Measurements from ENCODE around the gene ERG.

The ERG gene

DNA sequence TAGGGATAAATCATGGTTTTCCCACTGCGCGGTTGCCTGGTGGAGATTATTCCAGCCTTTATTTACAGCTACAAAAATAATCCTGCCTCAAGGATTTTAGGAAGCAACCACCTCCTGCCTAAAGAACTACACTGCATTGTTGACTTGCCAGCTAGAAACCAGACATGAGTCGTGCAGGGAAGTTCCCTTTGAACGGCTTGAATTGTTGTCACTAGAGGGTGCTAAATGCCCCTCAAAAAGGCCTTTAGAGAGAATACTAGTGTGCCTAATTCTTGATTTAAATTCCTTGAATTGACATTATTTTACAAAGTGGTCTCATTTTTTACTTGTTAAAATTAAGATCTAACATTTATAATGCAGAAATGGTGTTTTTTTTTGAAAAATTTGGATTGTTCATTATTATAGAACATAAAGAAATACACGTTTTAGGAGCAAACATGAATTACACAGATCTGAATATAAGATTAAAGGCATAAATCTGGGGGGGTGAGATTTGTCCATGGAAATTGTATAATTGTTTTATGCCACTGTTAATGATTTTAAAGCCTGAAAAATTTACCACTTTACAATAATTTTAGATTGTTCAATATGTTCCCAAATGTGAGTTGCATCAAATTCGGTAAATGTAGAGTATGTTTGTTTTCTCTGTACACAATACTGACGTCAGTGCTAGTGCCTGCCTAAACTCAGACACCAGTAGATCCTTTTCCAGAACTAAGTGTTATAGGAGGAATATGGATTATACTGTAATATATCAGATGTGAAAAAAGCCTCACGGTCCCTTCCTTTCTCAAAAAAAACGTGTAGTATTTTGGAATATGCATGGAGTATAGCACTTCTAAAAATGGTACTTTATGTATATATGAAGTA lies 7.6 kb upstream of the ERG start:
- Histone ChIP-seq H2AK5ac (ENCODE audit: low read depth, low read length) (no peak overlapping the region), H3K27ac (replicated peaks; ENCODE audit: low read length) (no peak overlapping the region), H2BK5ac (ENCODE audit: low read length) (no peak overlapping the region), H3K14ac (ENCODE audit: low read length) (no peak overlapping the region), H2BK12ac (ENCODE audit: low read length) (no peak overlapping the region), H2BK15ac (ENCODE audit: low read length) (no peak overlapping the region), H3K4me2 (ENCODE audit: insufficient read depth, low read length, poor library complexity, severe bottlenecking) (no peak overlapping the region), H4K8ac (ENCODE audit: low read depth, low read length) (no peak overlapping the region), H3K4me3 (ENCODE audit: low read length in 2 of 2) (no peak overlapping the region), H3K36me3 (replicated peaks in 1 of 2; ENCODE audit: control insufficient read depth in 2 of 2, insufficient read depth in 2 of 2, low read length in 2 of 2) (no peaks in the 10 kb centered on the region), H3K4ac (ENCODE audit: low read length) (no peak overlapping the region), H3K23ac (ENCODE audit: low read depth, low read length, poor library complexity) (no peak overlapping the region), H2BK120ac (ENCODE audit: low read depth, low read length) (no peak overlapping the region), H3K79me1 (ENCODE audit: low read depth, low read length) (no peaks in the 10 kb centered on the region), H4K91ac (ENCODE audit: low read depth, low read length, poor library complexity) (no peak overlapping the region), H3K27me3 (ENCODE audit: control insufficient read depth in 3 of 3, insufficient read depth in 3 of 3, low read depth in 1 of 3, low read length in 3 of 3) (no peaks in the 10 kb centered on the region), H3K18ac (ENCODE audit: low read length) (no peak overlapping the region), H2AFZ (ENCODE audit: low read length) (peak overlapping the region; percentile 26), H3K4me1 (ENCODE audit: control insufficient read depth in 2 of 2, insufficient read depth in 1 of 2, low read depth in 1 of 2, low read length in 2 of 2) (peaks cover 6 to 7% of the 10 kb centered on the region in 2 donors), H3K9ac (ENCODE audit: low read depth, low read length, poor library complexity) (no peak overlapping the region), H3K9me3 (replicated peaks in 1 of 2; ENCODE audit: control insufficient read depth in 2 of 2, insufficient read depth in 1 of 2, low read depth in 1 of 2, low read length in 2 of 2) (no peaks in the 10 kb centered on the region)
- peak; percentile 58 for DNase-seq (ENCODE audit: low spot score)
- WGBS, 2 donors (ENCODE audit: extremely low coverage in 2 of 2, insufficient read length in 2 of 2, insufficient replicate concordance in 1 of 2), result no CpG with 5 or more reads among the region's 9 CpGs

DNA sequence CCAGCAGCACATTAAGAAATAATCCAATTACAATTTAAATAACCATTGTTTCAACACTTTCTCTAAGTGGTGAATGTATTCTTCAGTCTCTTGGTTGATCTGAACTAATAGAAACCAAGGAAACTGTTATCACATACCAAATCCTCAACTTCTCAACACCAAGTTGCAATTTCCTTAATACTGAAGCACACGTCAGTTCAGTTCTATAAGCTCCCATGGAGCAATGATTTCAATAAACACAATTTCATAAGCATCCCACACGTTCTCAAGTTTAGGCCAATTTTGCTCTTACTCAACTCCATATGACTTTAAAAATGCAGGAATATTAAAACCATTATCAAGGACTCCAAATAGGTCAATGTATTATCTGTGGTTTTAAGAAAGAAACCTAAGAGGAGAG lies 5.8 kb upstream of the ERG start:
- Histone ChIP-seq H3K23ac (ENCODE audit: low read depth, low read length, poor library complexity) (no peak overlapping the region), H3K79me1 (ENCODE audit: low read depth, low read length) (no peaks in the 10 kb centered on the region), H3K14ac (ENCODE audit: low read length) (no peak overlapping the region), H3K9me3 (replicated peaks in 1 of 2; ENCODE audit: control insufficient read depth in 2 of 2, insufficient read depth in 1 of 2, low read depth in 1 of 2, low read length in 2 of 2) (no peaks in the 10 kb centered on the region), H2BK5ac (ENCODE audit: low read length) (no peak overlapping the region), H2AFZ (ENCODE audit: low read length) (no peak overlapping the region), H3K18ac (ENCODE audit: low read length) (no peak overlapping the region), H2BK120ac (ENCODE audit: low read depth, low read length) (no peak overlapping the region), H2BK15ac (ENCODE audit: low read length) (no peak overlapping the region), H3K27ac (replicated peaks; ENCODE audit: low read length) (no peak overlapping the region), H2AK5ac (ENCODE audit: low read depth, low read length) (no peak overlapping the region), H3K4me3 (ENCODE audit: low read length in 2 of 2) (no peak overlapping the region), H2BK12ac (ENCODE audit: low read length) (no peak overlapping the region), H3K9ac (ENCODE audit: low read depth, low read length, poor library complexity) (no peak overlapping the region), H3K4ac (ENCODE audit: low read length) (no peak overlapping the region), H3K4me1 (ENCODE audit: control insufficient read depth in 2 of 2, insufficient read depth in 1 of 2, low read depth in 1 of 2, low read length in 2 of 2) (peaks cover 6 to 7% of the 10 kb centered on the region in 2 donors), H4K8ac (ENCODE audit: low read depth, low read length) (no peak overlapping the region), H4K91ac (ENCODE audit: low read depth, low read length, poor library complexity) (no peak overlapping the region), H3K36me3 (replicated peaks in 1 of 2; ENCODE audit: control insufficient read depth in 2 of 2, insufficient read depth in 2 of 2, low read length in 2 of 2) (no peaks in the 10 kb centered on the region), H3K27me3 (ENCODE audit: control insufficient read depth in 3 of 3, insufficient read depth in 3 of 3, low read depth in 1 of 3, low read length in 3 of 3) (no peaks in the 10 kb centered on the region), H3K4me2 (ENCODE audit: insufficient read depth, low read length, poor library complexity, severe bottlenecking) (no peak overlapping the region)
- WGBS, 2 donors (ENCODE audit: extremely low coverage in 2 of 2, insufficient read length in 2 of 2, insufficient replicate concordance in 1 of 2), result no CpG with 5 or more reads among the region's 2 CpGs
- DNase-seq (ENCODE audit: low spot score), result no peak

DNA sequence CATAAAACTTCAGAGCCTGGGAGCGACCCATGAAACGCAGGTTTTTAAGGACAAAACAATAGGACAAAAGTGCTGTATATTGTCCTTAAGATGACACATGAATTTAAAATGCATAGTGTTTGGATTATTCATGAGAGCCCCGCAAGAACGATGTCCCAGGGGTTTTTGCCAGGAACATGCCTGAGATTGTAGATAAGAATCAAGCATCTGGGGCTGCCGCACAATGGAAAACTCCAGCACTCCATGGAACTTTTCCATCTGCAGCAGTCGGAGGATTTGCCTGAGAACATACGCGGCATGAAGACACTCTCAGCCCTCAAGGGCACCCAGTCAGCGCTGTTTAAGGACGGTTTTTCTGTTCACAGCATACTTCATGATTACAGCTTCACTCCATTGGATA lies 5.3 kb upstream of the ERG start:
- Histone ChIP-seq H3K36me3 (replicated peaks in 1 of 2; ENCODE audit: control insufficient read depth in 2 of 2, insufficient read depth in 2 of 2, low read length in 2 of 2) (no peaks in the 10 kb centered on the region), H3K27me3 (ENCODE audit: control insufficient read depth in 3 of 3, insufficient read depth in 3 of 3, low read depth in 1 of 3, low read length in 3 of 3) (no peaks in the 10 kb centered on the region), H3K9me3 (replicated peaks in 1 of 2; ENCODE audit: control insufficient read depth in 2 of 2, insufficient read depth in 1 of 2, low read depth in 1 of 2, low read length in 2 of 2) (no peaks in the 10 kb centered on the region), H3K27ac (replicated peaks; ENCODE audit: low read length) (no peak overlapping the region), H2BK15ac (ENCODE audit: low read length) (no peak overlapping the region), H3K4me1 (ENCODE audit: control insufficient read depth in 2 of 2, insufficient read depth in 1 of 2, low read depth in 1 of 2, low read length in 2 of 2) (peaks cover 6 to 7% of the 10 kb centered on the region in 2 donors), H2AFZ (ENCODE audit: low read length) (peak overlapping the region; percentile 70), H3K14ac (ENCODE audit: low read length) (no peak overlapping the region), H3K4ac (ENCODE audit: low read length) (no peak overlapping the region), H2BK120ac (ENCODE audit: low read depth, low read length) (no peak overlapping the region), H3K4me2 (ENCODE audit: insufficient read depth, low read length, poor library complexity, severe bottlenecking) (no peak overlapping the region), H3K4me3 (ENCODE audit: low read length in 2 of 2) (no peak overlapping the region), H2BK5ac (ENCODE audit: low read length) (no peak overlapping the region), H2AK5ac (ENCODE audit: low read depth, low read length) (no peak overlapping the region), H4K8ac (ENCODE audit: low read depth, low read length) (no peak overlapping the region), H3K9ac (ENCODE audit: low read depth, low read length, poor library complexity) (no peak overlapping the region), H3K23ac (ENCODE audit: low read depth, low read length, poor library complexity) (no peak overlapping the region), H2BK12ac (ENCODE audit: low read length) (no peak overlapping the region), H3K79me1 (ENCODE audit: low read depth, low read length) (no peaks in the 10 kb centered on the region), H3K18ac (ENCODE audit: low read length) (no peak overlapping the region), H4K91ac (ENCODE audit: low read depth, low read length, poor library complexity) (no peak overlapping the region)
- no peak for DNase-seq (ENCODE audit: low spot score)
- no CpG with 5 or more reads among the region's 10 CpGs for WGBS, 2 donors (ENCODE audit: extremely low coverage in 2 of 2, insufficient read length in 2 of 2, insufficient replicate concordance in 1 of 2)

DNA sequence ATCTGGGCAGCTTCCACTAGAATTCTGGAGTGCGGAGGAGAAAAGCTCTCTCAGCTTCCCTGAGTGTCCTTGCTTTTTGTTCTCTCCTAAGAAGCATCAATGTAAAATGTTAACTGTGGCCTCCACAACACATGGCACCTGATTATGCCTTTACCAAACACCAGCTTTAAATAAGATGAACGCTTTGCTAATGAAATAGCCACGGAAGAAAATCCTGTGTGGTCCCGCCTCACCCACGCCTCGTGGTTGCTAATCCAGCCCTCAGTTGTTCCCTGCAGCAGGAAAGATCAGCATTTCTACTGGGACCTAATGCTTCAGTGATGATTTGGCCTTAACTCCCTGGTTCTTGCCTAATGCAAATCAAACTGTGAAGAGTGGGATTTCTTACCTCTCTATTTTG lies 1.8 kb upstream of the ERG start:
- Histone ChIP-seq H3K23ac (ENCODE audit: low read depth, low read length, poor library complexity) (no peak overlapping the region), H3K36me3 (replicated peaks in 1 of 2; ENCODE audit: control insufficient read depth in 2 of 2, insufficient read depth in 2 of 2, low read length in 2 of 2) (no peaks in the 10 kb centered on the region), H3K4ac (ENCODE audit: low read length) (no peak overlapping the region), H2AFZ (ENCODE audit: low read length) (peak overlapping the region; percentile 4), H4K91ac (ENCODE audit: low read depth, low read length, poor library complexity) (no peak overlapping the region), H3K27ac (replicated peaks; ENCODE audit: low read length) (no peak overlapping the region), H2AK5ac (ENCODE audit: low read depth, low read length) (no peak overlapping the region), H3K14ac (ENCODE audit: low read length) (no peak overlapping the region), H3K79me1 (ENCODE audit: low read depth, low read length) (no peaks in the 10 kb centered on the region), H3K4me3 (ENCODE audit: low read length in 2 of 2) (no peak overlapping the region), H3K4me1 (ENCODE audit: control insufficient read depth in 2 of 2, insufficient read depth in 1 of 2, low read depth in 1 of 2, low read length in 2 of 2) (peaks cover under 1 to 3% of the 10 kb centered on the region in 2 donors), H3K18ac (ENCODE audit: low read length) (no peak overlapping the region), H3K9ac (ENCODE audit: low read depth, low read length, poor library complexity) (no peak overlapping the region), H3K9me3 (replicated peaks in 1 of 2; ENCODE audit: control insufficient read depth in 2 of 2, insufficient read depth in 1 of 2, low read depth in 1 of 2, low read length in 2 of 2) (no peaks in the 10 kb centered on the region), H3K4me2 (ENCODE audit: insufficient read depth, low read length, poor library complexity, severe bottlenecking) (no peak overlapping the region), H3K27me3 (ENCODE audit: control insufficient read depth in 3 of 3, insufficient read depth in 3 of 3, low read depth in 1 of 3, low read length in 3 of 3) (no peaks in the 10 kb centered on the region), H4K8ac (ENCODE audit: low read depth, low read length) (no peak overlapping the region), H2BK120ac (ENCODE audit: low read depth, low read length) (no peak overlapping the region), H2BK5ac (ENCODE audit: low read length) (no peak overlapping the region), H2BK12ac (ENCODE audit: low read length) (no peak overlapping the region), H2BK15ac (ENCODE audit: low read length) (no peak overlapping the region)
- WGBS, 2 donors (ENCODE audit: extremely low coverage in 2 of 2, insufficient read length in 2 of 2, insufficient replicate concordance in 1 of 2), result no CpG with 5 or more reads among the region's 6 CpGs
- no peak for DNase-seq (ENCODE audit: low spot score)
